A673 (cell line): ENCODE measurements around the gene HOXB7. TPM values are rescaled to one million over a fixed set of nuclear protein-coding genes. Genes with fewer than 3 reads are reported as not detected.

Experiments
- BruUV-seq: library from RNA; stranded (reverse); fragments of 400-500 nt; replicated peaks from 2 replicates; lab custom pipeline; 2021; lab: Mats Ljungman, UMichigan
- CTCF ChIA-PET: fragments of 300-600 bp; sonication (Branson Sonifier 250); formaldehyde crosslinking; loops from one replicate; lab custom pipeline; 2022; ENCODE audit warnings: antibody characterized with exemption; lab: Charles Lee
- POLR2A ChIA-PET: fragments of 300-600 bp; sonication (Branson Sonifier 250); formaldehyde crosslinking; loops from one replicate; lab custom pipeline; 2022; ENCODE audit warnings: antibody characterized with exemption; ENCODE audit not compliant: low non-redundant PET; lab: Charles Lee
- DNase-seq: peaks from one replicate; pipeline ENCODE4 v3.0.0-alpha.2; 2015; ENCODE audit warnings: low spot score
- H3K27ac ChIP-seq: fragments of 200-600 bp; sonication (generic); 2 replicates; pipeline ENCODE4 v1.5.1; 2016; ENCODE audit warnings: mixed run types, low read depth, mild to moderate bottlenecking, mixed read lengths, antibody characterized with exemption, low read length; ENCODE audit not compliant: poor library complexity, severe bottlenecking
- H3K27me3 ChIP-seq: fragments of 200-600 bp; sonication (generic); replicated peaks from 2 replicates; pipeline ENCODE4 v1.6.1; 2017; ENCODE audit warnings: mixed run types, low read depth, mild to moderate bottlenecking, mixed read lengths, antibody characterized with exemption, low read length; ENCODE audit not compliant: insufficient read depth, poor library complexity
- H3K36me3 ChIP-seq: fragments of 200-600 bp; sonication (generic); 2 replicates; pipeline ENCODE4 v1.6.1; 2016; ENCODE audit warnings: mixed run types, mild to moderate bottlenecking, mixed read lengths, antibody characterized with exemption, low read length; ENCODE audit not compliant: insufficient read depth, poor library complexity, severe bottlenecking
- H3K4me1 ChIP-seq: fragments of 200-600 bp; sonication (generic); 2 replicates; pipeline ENCODE4 v1.6.1; 2017; ENCODE audit warnings: mixed run types, mild to moderate bottlenecking, mixed read lengths, antibody characterized with exemption, low read length; ENCODE audit not compliant: insufficient read depth, poor library complexity, severe bottlenecking
- H3K4me3 ChIP-seq: fragments of 200-600 bp; sonication (generic); 2 replicates; pipeline ENCODE4 v1.5.1; 2016; ENCODE audit warnings: low read depth, mixed run types, mild to moderate bottlenecking, mixed read lengths, low read length; ENCODE audit not compliant: poor library complexity, severe bottlenecking
- H3K9me3 ChIP-seq: fragments of 200-600 bp; sonication (generic); 2 replicates; pipeline ENCODE4 v1.6.1; 2016; ENCODE audit warnings: mixed run types, low read depth, mild to moderate bottlenecking, mixed read lengths, antibody characterized with exemption, low read length; ENCODE audit not compliant: poor library complexity, severe bottlenecking
- EZH2 ChIP-seq: fragments of 200-600 bp; sonication (generic); IDR thresholded peaks from 2 replicates; pipeline ENCODE4 v1.6.1; 2017; ENCODE audit warnings: borderline replicate concordance, low read depth, mild to moderate bottlenecking, mixed read lengths, antibody characterized with exemption, low read length; ENCODE audit not compliant: poor library complexity, severe bottlenecking
- intact Hi-C: fragments of 100-400 bp; cut with micrococcal nuclease; formaldehyde crosslinking; loops from one replicate; pipeline ENCODE4 v1.10.0; 2022; ENCODE audit not compliant: unreplicated experiment
- total RNA-seq: library from RNA; stranded (reverse); gene quantifications from 2 replicates; pipeline ENCODE4 v1.2.3, GENCODE V29; 2021
- TF ChIP-seq, protein P1 (sequence below): fragments of 300-800, 200-600 bp; sonication (generic); conservative IDR thresholded peaks from 2 replicates; pipeline ENCODE4 v1.5.1; 2017; ENCODE audit warnings: low read depth, mild to moderate bottlenecking, antibody characterized with exemption, low read length, moderate library complexity, mixed read lengths

The HOXB7 gene
- total RNA-seq, 1 experiment from 2014 or later = 32.2 TPM

- TF ChIP-seq EZH2 = no peak
- TF ChIP-seq, protein P1, sequence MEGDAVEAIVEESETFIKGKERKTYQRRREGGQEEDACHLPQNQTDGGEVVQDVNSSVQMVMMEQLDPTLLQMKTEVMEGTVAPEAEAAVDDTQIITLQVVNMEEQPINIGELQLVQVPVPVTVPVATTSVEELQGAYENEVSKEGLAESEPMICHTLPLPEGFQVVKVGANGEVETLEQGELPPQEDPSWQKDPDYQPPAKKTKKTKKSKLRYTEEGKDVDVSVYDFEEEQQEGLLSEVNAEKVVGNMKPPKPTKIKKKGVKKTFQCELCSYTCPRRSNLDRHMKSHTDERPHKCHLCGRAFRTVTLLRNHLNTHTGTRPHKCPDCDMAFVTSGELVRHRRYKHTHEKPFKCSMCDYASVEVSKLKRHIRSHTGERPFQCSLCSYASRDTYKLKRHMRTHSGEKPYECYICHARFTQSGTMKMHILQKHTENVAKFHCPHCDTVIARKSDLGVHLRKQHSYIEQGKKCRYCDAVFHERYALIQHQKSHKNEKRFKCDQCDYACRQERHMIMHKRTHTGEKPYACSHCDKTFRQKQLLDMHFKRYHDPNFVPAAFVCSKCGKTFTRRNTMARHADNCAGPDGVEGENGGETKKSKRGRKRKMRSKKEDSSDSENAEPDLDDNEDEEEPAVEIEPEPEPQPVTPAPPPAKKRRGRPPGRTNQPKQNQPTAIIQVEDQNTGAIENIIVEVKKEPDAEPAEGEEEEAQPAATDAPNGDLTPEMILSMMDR = no peak
- ChIA-PET CTCF (interaction anchor here (1.7 kb wide), 1 partner anchor 268 kb away, joined by 4 read pairs; no protein-coding TSS in a partner anchor), POLR2A (no interaction called here)
- H3K27me3 ChIP-seq = no peaks in the 10 kb centered on the region
- H3K27ac ChIP-seq = no peak overlapping the region
- H3K4me1 ChIP-seq = peaks cover 30% of the 10 kb centered on the region
- H3K36me3 ChIP-seq = no peaks in the 10 kb centered on the region
- intact Hi-C loops = loop anchor here (2.0 to 5.0 kb wide), 5 partner anchors 283 to 595 kb away; no protein-coding TSS in a partner anchor
- no TSS peak for BruUV-seq
- H3K9me3 ChIP-seq = no peaks in the 10 kb centered on the region
- DNase-seq = no peak
- no peak overlapping the region for H3K4me3 ChIP-seq
These were observed 9.1 kb upstream of the HOXB7 start for GRCh38 chr17:48619826-48620449.

DNA sequence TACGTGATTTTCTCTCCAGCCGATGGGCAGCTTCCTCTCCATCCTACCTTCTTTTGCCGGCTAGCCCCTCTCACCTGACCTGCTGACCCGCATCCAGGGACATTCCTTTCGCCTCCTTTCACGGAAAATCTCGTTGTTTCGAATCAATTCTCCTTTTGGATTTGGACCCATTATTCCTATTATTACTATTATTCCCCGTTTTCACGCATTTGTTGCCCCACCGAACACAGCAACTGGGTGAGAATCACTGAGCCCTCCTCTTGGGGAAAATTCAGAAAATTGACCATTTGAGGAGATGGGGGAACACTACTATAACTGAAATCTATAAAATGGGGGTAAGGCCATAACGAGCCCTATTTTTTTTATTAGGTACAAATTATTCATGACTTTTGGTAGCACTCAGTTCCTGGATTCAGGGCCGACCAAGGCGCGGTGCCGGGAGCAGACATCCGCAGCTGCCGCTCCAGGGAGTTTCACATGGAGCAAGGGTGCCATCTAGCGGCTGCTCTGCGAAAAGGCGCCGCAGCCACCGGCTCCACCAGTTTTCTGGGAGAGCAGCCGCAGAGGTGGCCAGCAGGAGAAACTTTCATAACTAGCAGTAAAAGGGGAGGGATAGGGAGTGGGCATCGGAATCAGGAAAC, 7.6 kb upstream of the HOXB7 start:
- BruUV-seq = no TSS peak
- intact Hi-C loops = loop anchor here (1.0 to 5.0 kb wide), 6 partner anchors 281 to 594 kb away; no protein-coding TSS in a partner anchor
- Histone ChIP-seq H3K36me3 (no peaks in the 10 kb centered on the region), H3K27ac (no peak overlapping the region), H3K9me3 (no peaks in the 10 kb centered on the region), H3K4me1 (peaks cover 17% of the 10 kb centered on the region), H3K4me3 (peak overlapping the region; percentile 49), H3K27me3 (no peaks in the 10 kb centered on the region)
- no peak for TF ChIP-seq EZH2
- TF ChIP-seq, protein P1 = peak; percentile 98
- ChIA-PET CTCF (interaction anchor here (0.6 to 1.7 kb wide), 6 partner anchors 17 to 666 kb away, joined by 3 to 4 read pairs (median 3); no protein-coding TSS in a partner anchor), POLR2A (no interaction called here)
- peak; percentile 93 for DNase-seq

DNA sequence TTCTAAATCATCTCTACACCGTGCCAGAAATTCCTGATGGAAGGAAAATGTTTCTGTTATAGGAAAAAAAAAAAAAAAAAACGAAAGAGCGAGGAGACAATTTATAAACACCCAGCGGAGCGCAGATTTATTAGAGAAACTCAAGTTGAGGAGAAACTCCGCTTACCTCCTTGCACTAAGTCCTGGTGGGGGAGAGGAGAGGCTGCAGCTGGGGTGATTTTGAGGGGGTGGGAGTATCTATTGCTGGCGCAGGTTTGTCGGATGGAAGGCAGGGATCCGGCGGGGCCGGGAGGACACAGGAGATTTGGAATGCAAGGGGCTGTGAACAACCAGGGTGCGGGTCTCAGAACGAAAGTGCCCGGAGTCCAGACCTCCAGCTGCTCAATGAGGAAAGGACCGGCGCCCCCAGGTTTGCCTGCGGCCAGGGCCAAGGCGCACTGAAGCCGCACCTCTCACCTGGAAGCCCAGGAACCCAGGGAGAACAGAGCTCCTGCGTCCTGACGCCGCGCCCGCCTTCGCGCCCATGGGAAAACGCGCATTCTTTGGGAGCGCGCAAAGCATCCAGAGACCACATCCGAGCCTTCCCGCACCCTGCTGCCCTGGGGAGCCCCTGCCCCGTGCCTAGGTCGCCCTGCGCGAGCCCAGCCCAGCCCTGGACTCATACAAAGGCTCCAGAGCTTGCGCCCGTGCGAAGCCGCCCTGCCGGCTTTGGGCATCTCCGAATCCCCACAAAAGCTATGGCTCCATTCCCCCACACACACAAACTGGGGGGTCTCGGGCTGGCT, 6.8 kb upstream of the HOXB7 start:
- no peak overlapping the region for H3K4me3 ChIP-seq
- H3K27me3 ChIP-seq = no peaks in the 10 kb centered on the region
- H3K9me3 ChIP-seq = no peaks in the 10 kb centered on the region
- intact Hi-C loops = loop anchor here (1.0 to 5.0 kb wide), 6 partner anchors 280 to 593 kb away; no protein-coding TSS in a partner anchor
- ChIA-PET CTCF (interaction anchor here (0.7 to 1.2 kb wide), 4 partner anchors 16 to 425 kb away, joined by 3 to 9 read pairs (median 3); no protein-coding TSS in a partner anchor), POLR2A (no interaction called here)
- DNase-seq = no peak
- TF ChIP-seq EZH2 = no peak
- TF ChIP-seq, protein P1 = no peak
- peaks cover 17% of the 10 kb centered on the region for H3K4me1 ChIP-seq
- no TSS peak for BruUV-seq
- H3K27ac ChIP-seq = no peak overlapping the region
- H3K36me3 ChIP-seq = no peaks in the 10 kb centered on the region
